CD4-positive, alpha-beta T cell treated with Interleukin-6 at 100 ng/mL for 8 hours (primary cell): ENCODE measurements around the gene ZNF143.
A peak's percentile ranks its signal among the peaks of the same experiment; 100 is the strongest.
"Not testable (repeated sequence)": the region's sequence is repeated elsewhere in the genome, so short reads cannot be mapped to it uniquely, and the experiment has no call there.

Experiments
- DNase-seq: peaks from one replicate; pipeline ENCODE4 v3.0.0-alpha.2; 2020; ENCODE audit warnings: mixed read lengths, low spot score

ZNF143 gene

DNA sequence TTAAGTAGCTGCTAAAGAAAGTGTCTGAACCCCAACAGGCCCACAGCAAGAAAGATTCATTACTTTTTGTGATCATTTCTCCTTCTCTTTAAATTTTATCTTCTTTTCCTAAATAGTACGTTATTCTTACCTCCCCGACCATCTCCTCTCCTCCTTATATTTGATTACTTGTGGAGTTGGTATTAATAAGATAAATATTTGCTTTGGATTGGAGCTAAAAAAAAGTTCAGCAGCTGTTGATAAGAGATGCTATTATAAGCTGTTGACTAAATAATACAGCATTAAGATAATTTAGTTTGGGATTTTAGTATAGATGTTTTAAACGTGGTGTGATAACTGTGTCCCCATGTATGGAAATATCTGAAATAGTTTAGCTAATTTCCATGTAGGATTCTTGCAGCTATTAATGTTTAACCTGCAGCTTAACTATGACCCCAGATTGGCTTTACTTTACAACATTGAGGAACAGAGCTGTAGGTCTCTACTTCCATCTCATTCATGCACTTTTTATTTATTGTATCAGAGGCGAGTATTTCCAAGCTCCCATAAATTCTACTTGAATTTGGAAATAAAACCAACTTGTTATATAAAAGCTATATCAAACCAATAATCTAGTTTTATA lies 37.8 kb downstream of the ZNF143 start:
- DNase-seq: no peak

DNA sequence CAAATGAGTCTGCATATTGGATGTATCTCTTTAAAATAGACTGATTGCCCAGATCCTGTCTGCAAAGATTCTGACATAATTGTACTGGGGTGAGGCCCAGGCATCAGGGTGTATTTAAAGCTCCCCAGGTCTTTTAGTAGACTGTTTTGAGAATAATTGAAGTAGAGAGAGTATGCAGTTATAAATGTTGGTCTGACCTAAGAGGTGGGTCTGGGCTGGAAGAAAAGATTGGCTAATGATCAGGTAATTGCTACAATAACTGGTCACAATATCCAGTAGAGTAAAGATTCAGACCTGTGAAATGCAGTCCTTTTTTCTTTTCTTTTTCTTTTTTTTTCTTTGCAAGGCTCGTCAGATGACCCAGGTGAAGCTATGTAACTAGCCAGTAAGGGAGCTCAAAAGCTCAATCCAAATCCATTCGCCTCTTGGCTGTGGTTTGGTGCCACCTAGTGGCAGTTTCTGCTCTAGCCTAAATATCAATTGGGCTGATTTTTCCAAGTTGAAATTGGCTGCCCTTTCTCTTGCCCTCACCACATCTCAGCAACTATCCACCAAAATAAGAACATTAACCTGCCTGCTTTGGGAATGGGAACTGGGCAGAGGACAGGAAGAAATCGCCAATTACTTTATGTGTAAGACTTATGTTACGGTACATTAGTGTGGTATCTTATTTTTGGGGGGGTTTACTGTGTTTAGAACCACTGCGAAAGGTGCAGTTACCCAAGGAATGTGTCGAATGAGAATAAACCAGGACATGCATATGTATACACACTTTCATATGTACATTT lies 45.9 kb downstream of the ZNF143 start:
- peak; percentile 72 for DNase-seq

DNA sequence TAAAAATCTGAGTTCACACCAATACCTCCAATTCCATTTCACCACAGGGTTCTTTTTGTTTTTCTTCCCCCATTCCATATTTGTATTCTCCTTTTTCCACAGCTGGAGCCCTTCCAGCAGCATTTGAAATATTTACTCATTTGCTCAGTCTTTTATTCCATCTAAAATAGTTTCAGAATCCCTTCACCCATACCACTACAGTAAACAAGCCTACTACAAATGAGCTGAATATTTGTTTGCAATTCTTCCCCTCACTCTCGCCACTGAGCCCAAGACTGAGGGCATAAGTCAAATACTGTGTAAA lies 46.4 kb downstream of the ZNF143 start:
- DNase-seq: no peak

DNA sequence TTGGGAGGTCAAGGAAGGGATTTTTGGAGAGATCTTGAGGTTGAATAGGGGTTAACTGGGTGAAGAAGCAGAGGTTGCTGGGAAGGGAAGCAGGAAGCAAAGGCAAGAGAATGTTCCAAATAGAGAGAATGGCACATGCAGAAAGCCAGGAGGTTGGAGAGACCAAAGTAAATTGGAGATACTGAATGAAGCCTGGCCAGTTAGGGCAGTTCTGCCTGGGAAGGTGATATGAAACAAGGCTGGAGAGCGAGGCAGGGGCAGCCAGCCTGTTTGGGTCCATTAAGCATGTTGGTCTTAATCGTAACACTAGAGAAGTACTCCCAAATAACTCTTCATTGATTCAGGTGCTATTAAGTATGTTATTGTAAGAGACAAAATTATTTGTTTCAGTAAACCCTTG lies 48.2 kb downstream of the ZNF143 start:
- no peak for DNase-seq

DNA sequence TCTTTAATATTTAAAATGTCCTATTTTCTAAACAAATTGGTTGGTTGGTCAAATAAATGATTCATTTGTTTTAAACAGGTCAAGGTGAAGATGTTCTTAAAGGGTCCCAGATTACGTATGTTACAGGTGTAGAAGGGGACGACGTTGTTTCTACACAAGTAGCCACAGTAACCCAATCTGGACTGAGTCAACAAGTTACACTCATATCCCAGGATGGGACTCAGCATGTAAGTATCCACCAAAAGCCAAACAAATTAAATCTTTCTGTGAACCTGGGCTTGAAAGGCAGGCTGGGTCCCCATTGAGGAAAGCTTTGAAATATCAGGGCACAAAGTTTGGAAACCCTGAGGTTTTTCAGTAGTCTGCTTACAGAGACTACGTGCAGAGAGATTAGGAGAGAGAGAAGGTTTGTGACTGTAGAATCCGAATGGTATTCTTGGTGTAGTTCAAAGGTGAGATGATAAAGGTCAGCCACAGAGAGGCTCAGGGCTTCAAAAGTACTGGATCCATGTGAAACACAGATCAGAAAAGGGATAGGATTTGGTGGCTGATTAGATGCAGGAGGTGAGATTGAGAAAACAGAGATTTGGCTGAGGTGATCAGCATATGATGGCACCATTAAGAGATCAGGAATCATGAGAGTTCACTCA lies 51.7 kb downstream of the ZNF143 start:
- no peak for DNase-seq

DNA sequence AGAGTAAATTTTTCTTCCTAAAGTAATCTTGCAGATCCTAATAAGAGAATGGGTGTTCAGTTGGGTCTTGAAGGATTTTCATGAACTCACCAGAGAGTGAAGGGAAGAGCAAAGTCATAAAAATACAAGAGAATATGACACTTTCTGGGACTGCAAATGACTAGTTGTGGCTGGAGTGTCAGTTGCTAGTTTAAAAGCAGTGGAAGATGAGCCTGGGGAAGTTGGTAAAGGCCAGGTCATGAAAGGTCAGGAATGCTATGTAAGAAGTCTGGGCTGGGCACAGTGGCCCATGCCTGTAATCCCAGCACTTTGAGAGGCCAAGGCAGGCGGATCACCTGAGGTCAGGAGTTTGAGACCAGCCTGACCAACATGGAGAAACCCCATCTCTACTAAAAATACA lies 53.8 kb downstream of the ZNF143 start:
- not testable (repeated sequence) for DNase-seq

DNA sequence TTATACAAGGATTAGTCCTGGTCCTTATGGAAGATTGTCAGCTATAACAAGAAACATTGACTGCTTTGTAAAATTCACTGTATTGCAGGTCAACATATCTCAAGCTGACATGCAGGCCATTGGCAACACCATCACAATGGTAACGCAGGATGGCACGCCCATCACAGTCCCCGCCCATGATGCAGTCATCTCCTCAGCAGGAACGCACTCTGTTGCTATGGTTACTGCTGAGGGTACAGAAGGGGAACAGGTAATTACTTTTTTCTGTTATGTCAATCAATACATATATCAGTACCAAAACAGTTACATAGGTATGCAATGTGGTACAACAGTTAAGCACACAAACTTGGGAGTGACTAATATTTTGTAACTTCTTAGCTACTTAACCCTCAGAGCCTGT lies 55.3 kb downstream of the ZNF143 start:
- DNase-seq: no peak

DNA sequence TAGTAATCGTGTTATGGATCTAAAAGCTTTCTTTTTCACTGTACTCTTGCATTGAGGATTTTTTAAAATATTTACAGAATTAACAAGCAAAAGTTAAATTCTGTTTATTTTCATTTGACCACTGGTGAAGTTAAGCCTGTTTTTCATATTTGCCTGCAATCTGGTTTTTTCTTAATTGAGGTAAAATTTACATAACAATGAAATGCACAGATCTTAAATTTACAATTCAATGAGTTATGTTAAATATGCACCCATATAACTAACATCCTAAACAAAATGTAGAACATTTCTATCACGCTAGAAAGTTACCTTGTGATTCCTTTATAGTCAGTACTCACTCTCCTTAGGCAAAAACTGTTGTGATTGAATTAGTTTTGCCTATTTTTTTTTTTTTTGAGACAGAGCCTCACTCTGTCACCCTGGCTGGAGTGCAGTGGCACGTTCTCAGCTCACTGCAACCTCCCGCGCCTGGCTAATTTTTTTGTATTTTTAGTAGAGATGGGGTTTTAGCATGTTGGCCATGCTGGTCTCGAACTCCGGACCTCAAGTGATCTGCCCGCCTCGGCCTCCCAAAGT lies 58.1 kb downstream of the ZNF143 start:
- DNase-seq: no peak

DNA sequence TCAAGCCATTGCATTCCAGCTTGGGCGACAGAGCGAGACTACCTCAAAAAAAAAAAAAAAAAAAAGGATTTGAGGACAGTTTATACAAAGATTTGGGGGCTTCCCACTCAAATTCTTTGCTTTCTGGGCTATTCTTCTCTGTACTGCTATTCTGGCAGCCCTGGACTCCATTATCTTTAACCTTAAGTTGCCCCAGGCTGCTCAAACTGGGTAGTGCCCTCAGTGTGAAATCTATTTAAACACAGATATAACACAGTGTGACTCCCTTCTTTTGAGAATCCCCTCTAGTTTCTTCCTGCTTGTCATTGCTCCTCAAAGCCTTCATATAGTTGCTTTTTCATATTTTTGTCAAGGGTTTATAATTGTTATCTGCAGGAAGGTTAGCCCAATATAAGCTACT lies 63.2 kb downstream of the ZNF143 start:
- DNase-seq: no peak

DNA sequence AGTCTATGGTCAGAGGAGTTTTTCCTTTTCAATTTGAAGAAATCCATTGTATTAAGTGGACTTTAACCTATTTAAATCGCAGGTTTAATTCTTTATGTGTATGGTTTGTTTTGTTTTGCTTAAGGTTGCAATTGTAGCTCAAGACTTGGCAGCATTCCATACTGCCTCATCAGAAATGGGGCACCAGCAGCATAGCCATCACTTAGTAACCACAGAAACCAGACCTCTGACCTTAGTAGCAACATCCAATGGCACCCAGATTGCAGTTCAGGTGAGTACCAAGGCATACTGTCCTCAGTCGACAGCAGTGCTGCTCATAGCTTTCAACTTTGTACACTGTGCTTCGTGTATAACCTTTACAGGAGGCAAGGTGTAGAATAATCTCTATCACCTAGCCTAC lies 64.3 kb downstream of the ZNF143 start:
- no peak for DNase-seq

DNA sequence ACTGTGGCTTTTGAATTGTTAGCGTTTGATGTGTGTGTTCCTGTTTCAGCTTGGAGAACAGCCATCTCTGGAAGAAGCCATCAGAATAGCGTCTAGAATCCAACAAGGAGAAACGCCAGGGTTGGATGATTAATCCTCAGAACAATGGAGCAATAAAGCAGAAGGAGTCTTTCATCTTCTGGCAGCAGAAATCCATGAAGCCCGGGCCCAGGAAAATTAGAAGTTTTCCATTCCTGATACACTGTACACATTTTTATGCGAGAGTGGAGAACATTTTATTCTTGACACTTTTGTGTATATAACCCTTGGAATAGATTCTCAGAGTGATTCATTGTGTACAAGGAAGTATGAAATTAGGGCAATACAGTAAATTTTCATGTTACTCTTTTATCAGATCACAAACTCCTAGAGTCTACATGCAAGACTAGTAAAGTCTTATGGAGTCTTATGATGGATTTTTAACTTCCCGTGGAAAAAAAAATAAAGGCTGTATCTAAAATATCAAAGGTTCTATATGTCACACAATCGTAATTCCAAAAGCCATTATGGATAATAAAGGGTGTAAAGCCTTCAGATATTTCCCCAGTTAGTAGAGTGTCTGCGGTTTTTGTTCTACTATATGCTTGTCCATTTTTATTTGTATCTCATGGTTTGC lies 66.8 kb downstream of the ZNF143 start:
- DNase-seq: no peak

DNA sequence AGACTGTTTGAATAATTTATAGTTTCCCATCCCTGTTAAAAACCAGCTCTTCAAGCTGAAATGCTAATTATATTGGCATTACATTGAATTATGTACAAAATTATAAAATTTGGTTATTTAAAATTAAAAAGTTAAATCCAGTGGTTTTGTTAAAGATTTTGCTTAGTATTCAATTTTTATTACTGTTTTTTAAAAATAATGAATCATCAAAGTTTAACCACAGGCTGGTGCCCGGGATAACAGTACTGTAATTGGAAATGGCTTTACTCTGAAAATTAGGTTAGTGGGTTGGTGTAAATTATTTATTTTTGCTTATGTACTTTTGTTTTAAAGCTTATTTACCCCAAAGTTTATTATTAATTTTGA lies 67.3 kb downstream of the ZNF143 start:
- no peak for DNase-seq

DNA sequence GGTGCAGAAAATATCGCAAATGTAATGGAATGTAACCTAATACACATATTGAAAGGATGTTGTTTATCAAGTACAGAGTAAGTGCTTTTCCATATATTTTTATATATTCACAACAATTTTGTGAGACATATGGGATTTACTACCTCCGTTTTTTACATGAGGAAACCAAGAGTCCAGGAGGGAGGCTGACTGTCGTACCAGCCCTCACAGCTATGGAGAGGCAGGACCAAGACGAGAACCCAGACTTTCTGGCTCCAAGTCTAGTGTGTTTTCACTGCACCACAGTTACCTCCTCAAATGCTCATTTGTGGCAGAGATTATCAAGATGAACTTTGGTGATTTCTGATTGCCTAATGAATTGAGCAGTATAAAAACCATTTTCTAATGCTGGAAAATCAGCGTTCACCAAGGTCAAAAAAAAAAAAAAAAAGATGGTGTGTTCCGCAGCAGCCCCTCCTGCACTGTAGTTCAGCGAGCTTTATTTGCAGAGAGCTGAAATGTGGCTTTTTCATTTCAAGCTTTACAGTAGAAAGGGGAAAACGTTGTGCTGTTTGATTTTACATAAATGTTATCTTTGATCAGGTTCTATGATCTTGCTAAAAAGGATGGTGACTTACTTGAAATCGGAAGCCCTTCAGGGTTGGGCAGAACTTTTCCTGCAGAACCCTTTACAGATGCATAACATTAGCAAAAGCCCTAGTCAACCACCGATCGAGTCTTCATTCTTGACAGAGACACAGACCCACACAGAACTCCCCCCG lies 67.9 kb downstream of the ZNF143 start:
- DNase-seq: no peak

DNA sequence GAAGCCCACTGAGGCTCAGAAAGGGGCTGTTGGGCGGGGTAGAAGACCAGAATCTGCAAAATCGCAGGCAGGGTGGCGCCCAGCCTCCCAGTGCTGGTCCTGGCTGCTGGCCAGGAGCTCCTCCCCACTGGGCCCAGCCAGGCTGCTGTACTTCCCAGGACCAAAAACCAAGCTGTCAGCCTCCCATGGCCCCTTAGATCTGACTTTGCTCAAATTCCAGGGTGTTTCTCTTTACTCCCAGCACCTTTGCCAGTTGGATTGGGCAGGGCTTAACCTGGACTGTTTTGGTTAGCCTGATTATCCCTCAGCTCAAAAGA lies 68.5 kb downstream of the ZNF143 start:
- DNase-seq: no peak

DNA sequence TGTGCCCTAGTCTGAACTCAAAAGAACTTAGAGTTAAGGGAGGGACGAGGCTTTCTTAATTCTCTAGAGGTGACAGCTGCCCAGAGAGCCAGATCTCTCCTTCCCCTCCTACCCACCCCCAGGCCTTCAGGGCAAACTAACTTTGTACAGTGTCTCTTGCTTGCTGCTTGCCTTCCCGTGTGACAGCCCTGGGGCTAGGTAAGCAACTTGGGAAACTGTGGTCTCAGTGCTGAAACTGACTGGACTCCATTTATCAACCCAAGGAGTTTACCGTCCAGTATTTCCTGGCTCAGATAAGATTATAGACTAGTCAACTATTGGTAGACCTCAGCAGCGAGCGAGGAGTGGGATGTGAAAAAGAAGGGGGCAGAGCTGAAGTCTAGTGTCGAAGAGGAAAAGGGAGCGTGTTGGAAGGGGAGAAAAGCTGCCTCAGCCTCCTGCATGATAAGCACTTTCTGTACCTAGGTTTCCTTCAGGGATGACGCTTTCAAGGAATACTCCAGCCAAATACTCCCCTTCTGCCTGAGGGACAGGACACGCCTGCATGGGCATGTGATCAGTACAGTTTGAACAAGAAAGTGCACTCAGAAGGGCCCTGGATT lies 69.3 kb downstream of the ZNF143 start:
- DNase-seq: no peak

DNA sequence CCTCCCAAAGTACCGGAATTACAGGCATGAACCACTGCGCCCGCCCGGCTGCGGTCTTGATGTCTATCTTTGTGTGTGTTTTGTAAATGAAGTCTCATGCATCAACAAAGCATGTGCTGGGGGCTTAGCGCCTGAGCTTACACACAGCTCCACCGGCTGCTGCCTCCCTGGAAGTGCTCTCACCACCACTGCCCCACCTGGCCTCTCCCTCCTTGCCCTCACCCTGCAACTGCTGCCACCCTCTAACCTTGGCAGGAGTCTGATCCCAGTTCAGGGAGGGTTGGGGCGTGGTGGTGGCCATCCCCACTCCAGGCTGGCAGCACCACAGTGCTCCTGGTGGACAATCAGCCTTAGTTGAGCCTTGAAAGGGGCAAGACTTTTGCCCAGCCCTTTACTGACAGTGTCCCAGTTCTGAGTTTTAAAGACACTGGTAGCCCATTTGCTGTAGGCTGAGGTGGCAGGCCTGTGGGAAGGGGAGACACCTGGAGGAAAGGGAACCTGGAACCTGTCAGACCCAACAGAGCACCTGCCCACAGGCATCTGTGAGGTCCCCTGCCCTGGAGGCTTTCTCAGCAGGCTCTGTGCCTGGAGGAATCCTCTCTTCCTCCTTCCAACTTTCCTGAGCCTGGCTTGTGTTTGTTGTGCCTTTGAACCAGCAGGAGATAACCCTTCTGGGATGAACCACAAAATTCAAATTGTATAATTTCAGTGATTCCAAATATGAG lies 70.3 kb downstream of the ZNF143 start:
- DNase-seq: no peak

DNA sequence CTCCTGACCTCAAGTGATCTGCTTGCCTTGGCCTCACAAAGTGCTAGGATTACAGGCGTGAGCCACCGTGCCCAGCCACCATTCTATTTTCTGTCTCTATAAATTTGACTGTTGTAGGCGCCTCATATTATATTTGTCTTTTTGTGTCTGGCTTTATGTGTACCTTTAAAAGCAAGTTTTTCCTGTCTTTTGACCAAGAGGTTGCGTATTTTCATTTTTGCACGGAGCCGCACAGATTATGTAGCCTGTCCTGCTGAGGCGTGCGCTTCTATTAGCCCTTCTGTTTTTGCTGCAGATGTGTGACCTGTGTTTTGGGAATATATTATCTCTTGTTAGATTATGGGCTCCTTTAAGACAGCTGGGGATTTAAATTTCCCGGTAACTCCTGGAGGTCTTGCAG lies 72.2 kb downstream of the ZNF143 start:
- no peak for DNase-seq

DNA sequence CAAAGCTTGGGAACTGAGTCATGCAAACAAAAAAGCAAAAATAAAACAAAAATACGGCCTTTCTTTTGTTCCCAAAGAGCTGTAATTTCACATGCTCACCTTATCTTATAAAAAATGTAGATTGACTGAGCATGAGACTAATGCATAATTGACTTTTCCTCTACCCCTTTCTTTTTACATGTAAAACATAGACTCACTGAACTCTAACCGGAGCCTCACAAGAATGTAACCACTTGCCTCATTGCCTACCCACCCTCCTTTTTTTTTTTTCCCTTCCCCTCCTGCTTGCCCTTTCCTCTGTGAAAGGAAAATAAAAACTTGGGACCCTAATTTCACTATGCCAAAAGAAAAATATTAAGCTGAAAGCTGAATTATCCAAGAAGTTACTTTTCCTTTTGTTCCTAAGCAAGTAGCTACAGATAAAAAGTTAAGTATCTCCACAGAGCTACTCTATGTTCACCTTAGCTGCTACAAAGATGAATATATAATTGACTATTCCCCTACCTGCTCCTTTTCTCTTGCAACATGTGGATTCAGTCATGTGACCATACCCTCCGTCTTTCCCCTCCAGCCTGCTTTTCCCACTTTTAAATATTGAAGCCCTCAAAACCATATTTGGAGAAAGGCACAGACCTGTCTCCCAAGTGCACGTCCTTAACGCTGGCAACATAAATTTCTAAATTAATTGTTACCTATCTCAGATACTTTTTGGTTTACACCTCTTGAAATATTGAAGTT lies 73.1 kb downstream of the ZNF143 start:
- DNase-seq: no peak

DNA sequence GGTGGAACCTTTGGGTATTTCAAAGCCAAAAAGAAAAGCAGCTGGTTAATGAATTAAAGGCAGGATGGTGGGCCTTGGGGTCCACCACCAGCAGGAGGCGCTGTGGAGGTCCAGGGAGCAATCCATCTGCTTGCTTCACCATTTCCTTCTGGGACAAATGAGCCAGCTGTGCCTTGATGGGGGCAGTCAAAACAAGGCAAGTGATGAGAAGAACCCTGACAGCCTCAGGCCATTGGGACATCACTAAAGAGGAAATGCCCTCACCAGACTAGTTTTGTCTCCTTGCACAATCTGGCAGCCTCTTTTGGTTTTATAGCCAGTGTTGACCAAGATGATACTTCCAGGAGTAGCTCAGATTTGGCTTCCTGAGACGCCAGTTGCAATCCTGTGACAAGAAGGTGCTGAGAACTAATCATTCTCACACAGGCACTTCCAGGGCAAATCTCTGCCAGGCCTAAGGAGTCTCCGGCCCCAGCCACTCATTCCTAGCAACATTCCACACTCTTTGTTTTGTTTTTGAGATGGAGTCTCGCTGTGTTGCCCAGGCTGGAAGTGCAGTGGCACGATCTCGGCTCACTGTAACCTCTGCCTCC lies 74.5 kb downstream of the ZNF143 start:
- DNase-seq: peak; percentile 75

DNA sequence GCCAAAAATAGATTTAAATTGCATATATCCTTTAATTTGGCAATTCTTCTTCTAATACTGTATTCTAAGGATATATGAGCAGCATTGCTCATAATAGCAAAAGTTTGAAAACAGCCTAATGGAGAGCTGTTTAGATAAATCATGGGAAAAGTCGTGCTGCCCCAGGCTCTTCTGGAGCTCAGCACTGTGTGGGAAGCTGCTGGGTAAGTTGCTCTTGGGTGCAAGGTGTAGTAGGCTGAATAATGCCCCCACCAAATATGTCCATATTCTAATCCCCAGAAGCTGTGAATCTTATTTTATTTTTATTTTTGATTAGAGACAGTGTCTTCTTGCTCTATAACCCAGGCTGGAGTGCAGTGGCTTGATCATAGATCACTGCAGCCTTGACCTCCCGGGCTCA lies 77.7 kb downstream of the ZNF143 start:
- no peak for DNase-seq
